H9 (cell line): ENCODE results near the gene TMEM167B. TPM values are rescaled to one million over a fixed set of nuclear protein-coding genes. Genes with fewer than 3 reads are reported as not detected.

ENCODE experiments used
- DNase-seq: peaks from one replicate; pipeline ENCODE4 v3.0.0-alpha.2; 2017
- H2AFZ ChIP-seq: one replicate; pipeline ENCODE4 v1.6.1; 2013; ENCODE audit warnings: mild to moderate bottlenecking, low read length, control low read depth, moderate library complexity
- H2AK5ac ChIP-seq: 2 replicates; pipeline ENCODE4 v1.6.1; 2013; ENCODE audit warnings: low read length, control low read depth, mixed read lengths; ENCODE audit not compliant: insufficient read length
- H2BK120ac ChIP-seq: one replicate; pipeline ENCODE4 v1.6.1; 2013; ENCODE audit warnings: low read depth, mild to moderate bottlenecking, low read length, control low read depth, inconsistent platforms; ENCODE audit not compliant: poor library complexity, severe bottlenecking
- H2BK12ac ChIP-seq: 2 replicates; pipeline ENCODE4 v1.6.1; 2013; ENCODE audit warnings: low read length, control low read depth, mixed read lengths, low read depth; ENCODE audit not compliant: insufficient read length
- H2BK15ac ChIP-seq: 2 replicates; pipeline ENCODE4 v1.6.1; 2013; ENCODE audit warnings: low read depth, low read length, control low read depth
- H2BK20ac ChIP-seq: one replicate; pipeline ENCODE4 v1.6.1; 2013; ENCODE audit warnings: low read depth, mild to moderate bottlenecking, low read length, control low read depth, inconsistent platforms; ENCODE audit not compliant: poor library complexity, severe bottlenecking
- H2BK5ac ChIP-seq: 2 replicates; pipeline ENCODE4 v1.6.1; 2013; ENCODE audit warnings: low read length, control low read depth, mixed read lengths; ENCODE audit not compliant: insufficient read length
- H3K14ac ChIP-seq: 2 replicates; pipeline ENCODE4 v1.6.1; 2013; ENCODE audit warnings: low read length, control low read depth; ENCODE audit not compliant: insufficient read depth
- H3K18ac ChIP-seq: 2 replicates; pipeline ENCODE4 v1.6.1; 2013; ENCODE audit warnings: low read depth, mild to moderate bottlenecking, mixed read lengths, low read length, control low read depth; ENCODE audit not compliant: insufficient read length
- H3K23ac ChIP-seq: 2 replicates; pipeline ENCODE4 v1.6.1; 2013; ENCODE audit warnings: low read length, control low read depth, mixed read lengths, low read depth; ENCODE audit not compliant: insufficient read length
- H3K23me2 ChIP-seq: 2 replicates; pipeline ENCODE4 v1.6.1; 2013; ENCODE audit warnings: low read depth, mild to moderate bottlenecking, mixed read lengths, low read length, control low read depth; ENCODE audit not compliant: insufficient read length, poor library complexity, severe bottlenecking
- H3K27ac ChIP-seq: 2 replicates; pipeline ENCODE4 v1.5.1; 2013; ENCODE audit warnings: low read length, control low read depth, mixed read lengths, low read depth; ENCODE audit not compliant: insufficient read length
- H3K27me3 ChIP-seq: 2 replicates; pipeline ENCODE4 v1.6.1; 2013; ENCODE audit warnings: low read length, control low read depth, inconsistent platforms; ENCODE audit not compliant: insufficient read depth
- H3K4ac ChIP-seq: 2 replicates; pipeline ENCODE4 v1.6.1; 2013; ENCODE audit warnings: low read depth, mild to moderate bottlenecking, control low read depth, inconsistent platforms, low read length, moderate library complexity
- H3K4me1 ChIP-seq: 2 replicates; pipeline ENCODE4 v1.6.1; 2013; ENCODE audit warnings: low read length, control low read depth, inconsistent platforms; ENCODE audit not compliant: insufficient read depth
- H3K4me2 ChIP-seq: 2 replicates; pipeline ENCODE4 v1.6.1; 2013; ENCODE audit warnings: low read length, control low read depth, mixed read lengths; ENCODE audit not compliant: insufficient read length, insufficient read depth
- H3K56ac ChIP-seq: 2 replicates; pipeline ENCODE4 v1.6.1; 2013; ENCODE audit warnings: low read depth, mild to moderate bottlenecking, mixed read lengths, low read length, control low read depth; ENCODE audit not compliant: insufficient read length
- H3K79me1 ChIP-seq: 2 replicates; pipeline ENCODE4 v1.6.1; 2013; ENCODE audit warnings: low read depth, mild to moderate bottlenecking, moderate library complexity, low read length, control low read depth, inconsistent platforms; ENCODE audit not compliant: insufficient read depth, poor library complexity, severe bottlenecking
- H3K79me2 ChIP-seq: 2 replicates; pipeline ENCODE4 v1.6.1; 2013; ENCODE audit warnings: low read length, control low read depth, inconsistent platforms; ENCODE audit not compliant: insufficient read depth
- H3K9ac ChIP-seq: 2 replicates; pipeline ENCODE4 v1.6.1; 2013; ENCODE audit warnings: low read length, control low read depth, mixed read lengths; ENCODE audit not compliant: insufficient read length; ENCODE audit errors: extremely low read depth
- H3K9me3 ChIP-seq: one replicate; pipeline ENCODE4 v1.6.1; 2013; ENCODE audit warnings: low read depth, low read length, inconsistent platforms; ENCODE audit not compliant: control insufficient read depth
- H3T11ph ChIP-seq: one replicate; pipeline ENCODE4 v1.6.1; 2013; ENCODE audit warnings: mild to moderate bottlenecking, low read length, control low read depth, inconsistent platforms
- H4K20me1 ChIP-seq: one replicate; pipeline ENCODE4 v1.6.1; 2013; ENCODE audit not compliant: control insufficient read depth, insufficient read length, insufficient read depth
- H4K5ac ChIP-seq: 2 replicates; pipeline ENCODE4 v1.6.1; 2013; ENCODE audit warnings: low read depth, mild to moderate bottlenecking, mixed read lengths, low read length, control low read depth; ENCODE audit not compliant: insufficient read length
- H4K8ac ChIP-seq: replicated peaks from 2 replicates; pipeline ENCODE4 v1.6.1; 2013; ENCODE audit warnings: low read length, control low read depth, mixed read lengths, low read depth; ENCODE audit not compliant: insufficient read length
- H4K91ac ChIP-seq: 2 replicates; pipeline ENCODE4 v1.6.1; 2013; ENCODE audit warnings: low read depth, mild to moderate bottlenecking, moderate library complexity, mixed read lengths, low read length, control low read depth; ENCODE audit not compliant: insufficient read length
- H3K27ac Mint-ChIP-seq, 3 experiments: 2 replicates in 2 of 3; 3 replicates in 1 of 3; pipeline ENCODE4 v1.8.0; 2020 to 2021; ENCODE audit warnings: mixed read lengths in 3 of 3, mild to moderate bottlenecking in 1 of 3, moderate library complexity in 1 of 3
- H3K27me3 Mint-ChIP-seq: 2 replicates; pipeline ENCODE4 v1.8.0; 2021; ENCODE audit warnings: low read depth, mild to moderate bottlenecking, moderate library complexity, mixed read lengths
- H3K36me3 Mint-ChIP-seq, 3 experiments: 2 replicates in 2 of 3; 3 replicates in 1 of 3; pipeline ENCODE4 v1.8.0; 2020 to 2021; ENCODE audit warnings: low read depth in 3 of 3, mixed read lengths in 3 of 3; ENCODE audit not compliant: insufficient read depth in 1 of 3
- H3K4me1 Mint-ChIP-seq, 2 experiments: 2 replicates each; pipeline ENCODE4 v1.8.0; 2020; ENCODE audit warnings: mixed read lengths in 2 of 2
- H3K4me3 Mint-ChIP-seq, 2 experiments: 2 replicates in 1 of 2; 3 replicates in 1 of 2; pipeline ENCODE4 v1.8.0; 2020 to 2021; ENCODE audit warnings: mild to moderate bottlenecking in 2 of 2, mixed read lengths in 2 of 2, moderate library complexity in 1 of 2
- H3K9me3 Mint-ChIP-seq, 2 experiments: 2 replicates in 1 of 2; 3 replicates in 1 of 2; pipeline ENCODE4 v1.8.0; 2020; ENCODE audit warnings: mild to moderate bottlenecking in 2 of 2, mixed read lengths in 2 of 2, moderate library complexity in 1 of 2
- CTCF ChIP-seq: fragments of 200-600 bp; sonication (generic); conservative IDR thresholded peaks from 3 replicates; pipeline ENCODE4 v1.8.0; 2021; ENCODE audit warnings: antibody characterized with exemption, mild to moderate bottlenecking
- WGBS: extraction: QIAGEN DNeasy Blood & Tissue Kit; methylation state at CpG from one replicate; pipeline ENCODE4 v1.1.7; 2013; ENCODE audit warnings: missing lambda C conversion rate, low lambda C conversion rate, mixed read lengths; ENCODE audit not compliant: insufficient read length; ENCODE audit errors: extremely low coverage; 5-methylcytosine and 5-hydroxymethylcytosine counted together
- total RNA-seq: library from RNA; stranded (reverse); gene quantifications from 2 replicates; pipeline ENCODE4 v1.2.1, GENCODE V29; 2021

The TMEM167B gene
- total RNA-seq, 1 experiment from 2014 or later: 13.9 TPM

GRCh38 chr1:109137958-109138357 lies 47.4 kb downstream of the TMEM167B start:
- Histone ChIP-seq H3K9ac (no peak overlapping the region), H3K4me1 (no peaks in the 10 kb centered on the region), H3K56ac (no peak overlapping the region), H3K79me1 (no peaks in the 10 kb centered on the region), H3K9me3 (no peaks in the 10 kb centered on the region), H2BK5ac (no peak overlapping the region), H3K79me2 (no peaks in the 10 kb centered on the region), H3K27me3 (no peaks in the 10 kb centered on the region), H4K8ac (no peak overlapping the region), H2BK12ac (no peak overlapping the region), H3K4me2 (no peak overlapping the region), H3K18ac (no peak overlapping the region), H4K5ac (no peak overlapping the region), H3T11ph (no peak overlapping the region), H4K91ac (no peak overlapping the region), H3K27ac (no peak overlapping the region), H2BK120ac (no peak overlapping the region), H2BK15ac (no peak overlapping the region), H3K4ac (no peak overlapping the region), H3K23me2 (no peaks in the 10 kb centered on the region), H2BK20ac (no peak overlapping the region), H2AFZ (no peak overlapping the region), H3K23ac (no peak overlapping the region), H2AK5ac (no peak overlapping the region), H4K20me1 (no peaks in the 10 kb centered on the region), H3K14ac (no peak overlapping the region)
- DNase-seq: no peak
- Mint-ChIP-seq H3K9me3 (no peaks in the 10 kb centered on the region; a peak in 1 of 5 replicates), H3K27me3 (no peaks in the 10 kb centered on the region), H3K36me3 (no peaks in the 10 kb centered on the region), H3K27ac (no peak overlapping the region), H3K4me3 (no peak overlapping the region), H3K4me1 (no peaks in the 10 kb centered on the region; a peak in 1 of 4 replicates)
- no peak for TF ChIP-seq CTCF
- WGBS: no CpG with 5 or more reads among the region's 3 CpGs
